ENCODE results near the gene PHACTR1. TPM values are rescaled to one million over a fixed set of nuclear protein-coding genes. Genes with fewer than 3 reads are reported as not detected.
"Not testable (repeated sequence)": the region's sequence is repeated elsewhere in the genome, so short reads cannot be mapped to it uniquely, and the experiment has no call there.

Gene PHACTR1
- total RNA-seq, 1 donor from 2014 or later: 28.1 TPM

- FAIRE-seq: no peak
- no peak for DNase-seq (ENCODE audit: low spot score in 2 of 2)
Observed at GRCh38 chr6:12748815-12749521, 32.4 kb downstream of the PHACTR1 start.

DNA sequence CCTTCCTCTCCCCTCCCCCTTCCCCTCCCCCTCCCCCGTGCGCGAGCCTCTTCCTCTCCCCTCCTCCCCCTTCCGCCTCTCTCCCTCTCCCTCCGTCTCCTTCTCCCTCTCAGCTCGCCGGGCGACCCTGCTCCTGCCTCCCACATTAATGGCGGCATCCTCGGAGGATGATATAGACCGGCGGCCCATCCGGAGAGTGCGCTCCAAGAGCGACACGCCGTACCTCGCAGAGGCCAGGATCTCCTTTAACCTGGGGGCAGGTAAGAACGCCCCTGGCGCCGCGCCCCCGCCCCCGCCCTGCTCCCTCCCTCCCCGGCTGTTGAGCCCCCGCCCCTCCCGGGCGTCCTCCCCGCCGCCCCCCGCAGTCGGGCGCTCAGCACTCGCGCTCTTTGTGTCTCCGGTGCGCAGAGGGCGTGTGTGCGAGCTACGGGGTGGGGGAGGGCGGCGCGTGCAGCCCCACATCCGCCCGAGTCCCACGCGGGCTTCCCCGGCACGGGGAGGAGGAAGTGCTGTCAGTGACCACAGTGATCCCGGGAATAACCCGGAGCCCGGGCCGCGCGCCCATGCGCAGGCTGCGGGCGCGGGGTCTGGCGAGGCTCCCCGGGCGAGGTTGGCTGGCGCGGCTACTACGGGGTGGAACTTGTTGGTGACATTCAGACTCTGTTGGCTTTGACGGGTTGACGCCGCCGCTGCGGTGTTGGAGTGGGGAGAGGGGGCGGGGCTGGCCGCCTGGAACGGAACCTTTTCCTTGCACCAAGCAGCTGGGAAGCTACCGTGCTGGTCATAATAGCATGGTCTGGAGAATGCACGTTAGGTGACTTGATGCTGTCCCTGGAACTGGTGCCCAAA, 33.2 kb downstream of the PHACTR1 start:
- FAIRE-seq (no peak), DNase-seq (ENCODE audit: low spot score in 2 of 2) (peak in 1 of 2 donors; percentile 33)

GRCh38 chr6:12750416-12750815, 33.8 kb downstream of the PHACTR1 start:
- FAIRE-seq (no peak), DNase-seq (ENCODE audit: low spot score in 2 of 2) (no peak)

DNA sequence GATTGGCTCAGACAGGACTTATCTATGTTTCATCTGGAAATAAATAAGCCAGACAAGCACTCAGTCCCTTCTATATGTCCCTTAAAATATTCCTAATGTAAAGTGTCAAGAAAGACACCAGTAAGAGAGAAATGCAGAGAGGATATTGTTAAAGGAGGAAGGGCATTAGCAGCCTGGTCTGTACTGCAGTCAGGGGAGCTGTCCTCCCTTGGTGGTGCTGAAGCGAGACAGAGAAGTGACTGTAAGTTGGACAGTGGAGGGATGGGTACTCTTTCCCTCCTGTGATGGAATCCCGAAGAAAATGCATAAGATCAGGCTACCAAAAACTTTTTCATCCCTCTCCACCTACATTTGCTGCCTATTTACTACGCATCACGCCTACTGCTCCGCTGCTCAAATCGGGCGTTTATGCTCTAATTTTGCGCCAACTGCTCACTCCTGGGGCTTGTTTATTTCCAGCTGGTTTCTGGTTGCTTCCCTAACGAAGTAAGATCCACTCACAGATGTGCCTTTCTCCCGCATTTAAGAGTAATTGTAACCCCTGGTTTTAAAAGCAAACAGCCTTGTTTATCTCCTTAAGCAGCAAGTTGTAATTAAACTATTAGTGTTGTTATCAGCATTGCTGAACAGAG, 35.2 kb downstream of the PHACTR1 start:
- FAIRE-seq (no peak), DNase-seq (ENCODE audit: low spot score in 2 of 2) (peak in 1 of 2 donors; percentile 47)

- DNase-seq (ENCODE audit: low spot score in 2 of 2) (no peak), FAIRE-seq (no peak)
Observed at GRCh38 chr6:12753036-12753435, 36.5 kb downstream of the PHACTR1 start.

- DNase-seq (ENCODE audit: low spot score in 2 of 2) (no peak), FAIRE-seq (no peak)
Observed at GRCh38 chr6:12760226-12760625, 43.7 kb downstream of the PHACTR1 start.

DNA sequence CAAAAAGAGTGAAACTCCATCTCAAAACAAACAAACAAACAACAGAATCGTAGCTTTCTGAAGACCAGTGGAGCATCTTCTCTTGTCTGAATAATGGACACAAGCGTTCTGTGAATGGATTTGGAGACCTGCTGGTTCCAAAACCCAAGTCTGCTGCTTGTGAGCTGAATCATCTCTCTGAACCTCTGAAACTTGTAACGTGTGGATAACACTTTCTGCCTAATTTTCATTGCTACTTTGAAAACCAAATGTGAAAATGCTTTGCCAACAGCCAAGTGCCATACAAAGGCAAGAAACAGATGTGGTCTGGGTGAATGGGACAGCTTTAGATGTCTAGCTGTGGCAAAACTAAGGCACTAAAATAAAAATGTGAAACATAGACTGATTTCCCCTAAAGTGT, 44.3 kb downstream of the PHACTR1 start:
- no peak for DNase-seq (ENCODE audit: low spot score in 2 of 2)
- no peak for FAIRE-seq

GRCh38 chr6:12761376-12762115, 45.0 kb downstream of the PHACTR1 start:
- FAIRE-seq (no peak), DNase-seq (ENCODE audit: low spot score in 2 of 2) (no peak)

DNA sequence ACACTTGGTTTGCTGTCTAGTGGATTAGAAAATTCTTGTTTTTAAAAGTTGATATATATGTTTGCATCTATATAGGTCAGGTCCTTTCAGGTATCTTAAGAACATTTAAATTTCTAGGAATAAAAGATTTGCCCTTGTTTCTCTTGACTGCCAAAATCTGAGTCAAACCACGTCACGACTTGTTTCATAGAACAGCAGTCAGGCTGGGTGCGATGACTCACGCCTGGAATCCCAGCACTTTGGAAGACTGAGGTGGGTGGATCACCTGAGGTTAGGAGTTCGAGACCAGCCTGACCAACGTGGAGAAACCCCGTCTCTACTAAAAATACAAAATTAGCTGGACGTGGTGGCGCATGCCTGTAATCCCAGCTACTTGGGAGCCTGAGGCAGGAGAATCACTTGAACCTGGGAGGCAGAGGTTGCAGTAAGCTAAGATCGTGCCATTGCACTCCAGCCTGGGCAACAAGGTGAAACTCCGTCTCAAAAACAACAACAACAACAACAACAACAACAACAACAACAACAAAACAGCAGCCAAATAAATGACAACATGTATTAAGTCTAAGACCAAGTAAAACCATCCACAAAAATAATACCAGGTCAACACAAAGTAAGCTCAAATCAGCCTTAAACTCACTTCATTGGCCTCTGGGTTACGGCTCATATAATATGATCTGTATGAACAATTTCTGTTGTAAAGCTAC, 46.3 kb downstream of the PHACTR1 start:
- DNase-seq (ENCODE audit: low spot score in 2 of 2); FAIRE-seq: not testable (repeated sequence)

GRCh38 chr6:12766365-12766764, 49.8 kb downstream of the PHACTR1 start:
- no peak for FAIRE-seq
- no peak for DNase-seq (ENCODE audit: low spot score in 2 of 2)

DNA sequence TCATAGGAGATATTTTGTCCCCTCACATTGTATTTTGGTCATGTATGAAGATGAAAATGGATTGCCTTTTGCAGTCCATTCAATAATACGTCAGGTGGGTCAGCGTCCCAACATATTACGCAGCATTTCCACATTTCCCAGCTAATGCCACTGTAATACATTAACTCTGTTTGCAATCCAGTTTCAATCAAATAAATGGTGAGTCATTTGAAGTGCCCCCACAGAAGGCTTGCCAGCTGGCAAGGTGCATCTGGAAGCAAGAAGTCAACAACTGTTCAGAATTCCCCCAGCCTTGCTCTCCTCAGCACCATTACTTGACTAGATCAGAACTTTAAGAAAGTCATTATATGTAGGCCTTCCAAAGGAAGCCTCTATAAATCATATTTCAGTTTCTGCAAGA, 50.4 kb downstream of the PHACTR1 start:
- FAIRE-seq: no peak

DNA sequence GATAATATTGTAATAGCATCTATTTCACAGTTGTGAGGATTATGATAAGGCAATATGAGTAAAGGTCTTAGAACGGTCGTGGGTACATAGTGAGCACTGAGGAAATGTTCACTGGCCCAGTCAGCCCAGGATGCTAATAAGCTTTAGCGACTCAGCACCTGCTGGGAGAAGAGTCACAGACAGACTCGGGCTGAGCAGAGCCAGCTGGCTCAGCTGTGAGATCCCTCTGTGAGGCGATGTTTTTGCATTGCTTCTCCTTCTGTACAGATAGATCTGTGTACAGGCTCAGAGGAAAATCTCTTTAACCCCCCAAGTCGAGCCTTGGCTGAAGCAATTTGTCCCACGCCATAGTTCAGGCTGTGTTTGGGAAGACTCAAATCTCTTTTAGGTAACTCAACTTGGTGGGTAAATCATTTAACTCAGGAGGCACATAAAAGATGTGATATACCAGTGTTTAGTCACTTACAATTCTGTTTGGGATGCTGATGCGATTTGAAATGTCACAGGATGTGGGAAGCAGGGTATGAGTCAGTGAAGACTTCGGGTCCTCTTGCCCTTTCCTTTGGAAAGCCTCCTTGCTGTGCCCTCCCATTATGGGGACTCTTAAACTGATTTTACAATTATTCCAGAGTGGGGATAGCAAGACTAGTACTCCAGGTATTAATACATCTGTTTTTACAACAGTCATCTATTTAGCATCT, 53.1 kb downstream of the PHACTR1 start:
- no peak for DNase-seq (ENCODE audit: low spot score in 2 of 2)
- FAIRE-seq: no peak

More for the DNA sequence above, 50.4 kb downstream of the PHACTR1 start:
- no peak for DNase-seq (ENCODE audit: low spot score in 2 of 2)

GRCh38 chr6:12772416-12772815, 55.8 kb downstream of the PHACTR1 start:
- DNase-seq (ENCODE audit: low spot score in 2 of 2) (no peak), FAIRE-seq (no peak)

DNA sequence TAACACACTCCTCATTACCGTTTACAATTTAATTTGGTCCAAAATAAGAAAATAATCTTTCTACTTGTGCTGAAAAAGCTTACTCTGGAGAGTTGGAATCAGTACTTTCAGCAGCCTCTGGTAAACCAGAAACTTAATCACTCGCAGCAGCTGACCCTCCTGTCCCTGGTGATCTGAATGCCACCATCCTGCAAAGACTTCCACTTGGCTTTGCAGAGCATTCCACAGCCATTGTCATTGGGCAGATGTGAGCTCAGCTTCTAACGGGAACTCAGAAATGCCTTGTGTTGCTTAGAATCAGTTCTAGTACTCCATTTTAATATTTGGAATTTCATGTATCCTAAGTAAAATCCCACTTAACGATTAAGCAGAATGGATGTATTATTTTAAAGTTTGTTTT, 59.7 kb downstream of the PHACTR1 start:
- no peak for DNase-seq (ENCODE audit: low spot score in 2 of 2)
- no peak for FAIRE-seq

DNA sequence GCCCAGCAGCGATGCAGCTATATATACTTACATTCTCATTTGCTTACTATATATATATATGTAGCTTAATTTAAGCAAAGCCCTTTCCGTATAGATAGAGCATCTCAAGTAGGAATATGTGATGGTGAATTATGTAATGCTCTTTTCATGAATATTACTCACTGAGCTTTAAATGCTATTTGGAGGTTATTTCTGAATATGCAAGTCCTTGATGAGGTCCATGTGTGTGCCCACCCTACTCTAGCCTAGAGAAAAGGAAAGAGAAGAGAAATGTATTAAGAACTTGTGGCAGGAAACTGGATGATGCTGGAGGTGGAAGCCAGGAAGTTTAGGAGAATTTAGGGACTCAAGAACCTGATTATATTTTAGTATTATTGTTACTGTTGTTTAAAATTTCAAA, 63.2 kb downstream of the PHACTR1 start:
- FAIRE-seq (no peak), DNase-seq (ENCODE audit: low spot score in 2 of 2) (no peak)

- FAIRE-seq (no peak), DNase-seq (ENCODE audit: low spot score in 2 of 2) (no peak)
Observed at GRCh38 chr6:12782136-12782535, 65.6 kb downstream of the PHACTR1 start.

- DNase-seq (ENCODE audit: low spot score in 2 of 2) (no peak), FAIRE-seq (no peak)
Observed at GRCh38 chr6:12785301-12785700, 68.7 kb downstream of the PHACTR1 start.

GRCh38 chr6:12785921-12786320, 69.4 kb downstream of the PHACTR1 start:
- DNase-seq (ENCODE audit: low spot score in 2 of 2): no peak
- FAIRE-seq: no peak

DNA sequence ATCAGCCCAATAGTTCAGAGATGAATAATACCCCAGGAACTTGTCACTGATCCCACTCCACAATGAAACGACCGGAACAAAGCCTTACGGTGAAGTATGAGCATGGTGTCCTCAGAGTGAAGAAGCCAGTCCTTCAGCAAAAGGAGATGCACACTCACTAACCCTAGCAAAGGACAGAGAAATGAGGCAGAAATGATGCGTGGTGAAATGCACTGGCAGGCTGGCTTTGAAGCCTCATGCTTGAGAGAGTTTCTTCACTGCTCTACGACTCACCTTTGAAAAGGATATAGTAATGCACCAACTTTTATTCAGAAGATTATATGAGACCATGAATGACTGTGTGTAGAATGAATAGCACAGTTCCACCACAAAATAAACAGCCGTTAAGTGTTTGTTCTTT, 74.8 kb downstream of the PHACTR1 start:
- FAIRE-seq: no peak
- no peak for DNase-seq (ENCODE audit: low spot score in 2 of 2)
